HepG2 (cell line): ENCODE measurements around the gene STXBP5L. TPM values are rescaled to one million over a fixed set of nuclear protein-coding genes. Genes with fewer than 3 reads are reported as not detected.

ENCODE experiments used
- ATRX ChIP-seq: sonication (generic); formaldehyde crosslinking; IDR thresholded peaks from 2 replicates; pipeline ENCODE4 v1.4.0; 2020; ENCODE audit warnings: missing genetic modification reagents, borderline replicate concordance
- FOXO1 ChIP-seq: sonication (generic); formaldehyde crosslinking; IDR thresholded peaks from 2 replicates; pipeline ENCODE4 v1.4.0; 2020; ENCODE audit warnings: missing genetic modification reagents
- HNRNPL ChIP-seq: fragments of 200-400 bp; formaldehyde crosslinking; IDR thresholded peaks from 2 replicates; pipeline ENCODE4 v1.6.1; 2017; ENCODE audit warnings: mild to moderate bottlenecking, low read depth, low read length
- KDM3A ChIP-seq: IDR thresholded peaks from 2 replicates; pipeline ENCODE4 v1.6.1; 2018; ENCODE audit warnings: low read depth, missing compliant biosample characterization
- MEIS2 ChIP-seq: sonication (generic); formaldehyde crosslinking; IDR thresholded peaks from 2 replicates; pipeline ENCODE4 v1.9.0; 2021; ENCODE audit warnings: mild to moderate bottlenecking, missing genetic modification reagents
- MTF2 ChIP-seq: sonication (generic); formaldehyde crosslinking; IDR thresholded peaks from 2 replicates; pipeline ENCODE4 v1.5.0; 2020; ENCODE audit warnings: missing genetic modification reagents, borderline replicate concordance
- RXRB ChIP-seq: IDR thresholded peaks from 2 replicates; pipeline ENCODE4 v1.6.1; 2016; ENCODE audit warnings: borderline replicate concordance, missing genetic modification reagents, missing compliant biosample characterization
- SAP130 ChIP-seq: IDR thresholded peaks from 2 replicates; pipeline ENCODE4 v1.6.1; 2016; ENCODE audit warnings: low read depth
- ZBTB1 ChIP-seq: sonication (generic); formaldehyde crosslinking; IDR thresholded peaks from 2 replicates; pipeline ENCODE4 v1.4.0; 2020; ENCODE audit warnings: missing genetic modification reagents, borderline replicate concordance
- ZKSCAN1 ChIP-seq: fragments of 150-350 bp; IDR thresholded peaks from 2 replicates; pipeline ENCODE4 v1.6.1; 2014; ENCODE audit warnings: low read length
- ZNF414 ChIP-seq: sonication (generic); formaldehyde crosslinking; IDR thresholded peaks from 2 replicates; pipeline ENCODE4 v1.5.0; 2020; ENCODE audit warnings: missing genetic modification reagents
- ZNF547 ChIP-seq: sonication (generic); formaldehyde crosslinking; IDR thresholded peaks from 2 replicates; pipeline ENCODE4 v1.5.1; 2020; ENCODE audit warnings: mild to moderate bottlenecking, missing genetic modification reagents
- ZNF644 ChIP-seq: IDR thresholded peaks from 2 replicates; pipeline ENCODE4 v1.6.1; 2016; ENCODE audit warnings: low read depth
- ZNF761 ChIP-seq: sonication (generic); formaldehyde crosslinking; conservative IDR thresholded peaks from 2 replicates; pipeline ENCODE4 v1.4.0; 2020; ENCODE audit warnings: mild to moderate bottlenecking, missing genetic modification reagents
- polyA plus RNA-seq, 8 experiments: library from polyadenylated mRNA; depleted of rRNA in 3 of 8; stranded (reverse) in 7 of 8; unstranded in 1 of 8; fragments of >200 nt; fragmentation: Illumina TruSeq in 4 of 8; extraction: Trizol in 4 of 8; gene quantifications; 2 replicates each; pipeline versions ENCODE4 v1.2.1 to v1.2.3, GENCODE V29; 2011 to 2016; ENCODE audit warnings: low read depth in 4 of 8, missing spikeins in 1 of 8, mixed read lengths in 1 of 8; ENCODE audit not compliant: insufficient read depth in 1 of 8
- total RNA-seq, 5 experiments: library from RNA; depleted of rRNA; stranded (reverse); fragments of >200 nt; fragmentation: Illumina TruSeq; extraction: Trizol; gene quantifications; 2 replicates each; pipeline ENCODE4 v1.2.3, GENCODE V29; 2016; ENCODE audit warnings: low read depth in 1 of 5
- TF ChIP-seq, protein P1 (sequence below): IDR thresholded peaks from 2 replicates; pipeline ENCODE4 v1.6.1; 2016; ENCODE audit warnings: low read depth, control low read depth
- TF ChIP-seq, protein P2 (sequence below): IDR thresholded peaks from 2 replicates; pipeline ENCODE4 v1.6.1; 2012; ENCODE audit warnings: inconsistent platforms
- TF ChIP-seq, protein P3 (sequence below): fragments of 450-650 bp; IDR thresholded peaks from 2 replicates; pipeline ENCODE4 v1.6.1; 2017; ENCODE audit warnings: mild to moderate bottlenecking
- TF ChIP-seq, protein P4 (sequence below): sonication (generic); formaldehyde crosslinking; IDR thresholded peaks from 2 replicates; pipeline ENCODE4 v1.9.0; 2021; ENCODE audit warnings: missing genetic modification reagents, borderline replicate concordance
- TF ChIP-seq, protein P5 (sequence below): sonication (generic); formaldehyde crosslinking; IDR thresholded peaks from 2 replicates; pipeline ENCODE4 v1.4.0; 2020; ENCODE audit warnings: missing genetic modification reagents, mild to moderate bottlenecking, borderline replicate concordance

STXBP5L gene
- total and polyA plus RNA-seq, 2 of the 13 experiments (the other 11 are each of a cell fraction or from before 2014, with no cell fraction given) = not detected

DNA sequence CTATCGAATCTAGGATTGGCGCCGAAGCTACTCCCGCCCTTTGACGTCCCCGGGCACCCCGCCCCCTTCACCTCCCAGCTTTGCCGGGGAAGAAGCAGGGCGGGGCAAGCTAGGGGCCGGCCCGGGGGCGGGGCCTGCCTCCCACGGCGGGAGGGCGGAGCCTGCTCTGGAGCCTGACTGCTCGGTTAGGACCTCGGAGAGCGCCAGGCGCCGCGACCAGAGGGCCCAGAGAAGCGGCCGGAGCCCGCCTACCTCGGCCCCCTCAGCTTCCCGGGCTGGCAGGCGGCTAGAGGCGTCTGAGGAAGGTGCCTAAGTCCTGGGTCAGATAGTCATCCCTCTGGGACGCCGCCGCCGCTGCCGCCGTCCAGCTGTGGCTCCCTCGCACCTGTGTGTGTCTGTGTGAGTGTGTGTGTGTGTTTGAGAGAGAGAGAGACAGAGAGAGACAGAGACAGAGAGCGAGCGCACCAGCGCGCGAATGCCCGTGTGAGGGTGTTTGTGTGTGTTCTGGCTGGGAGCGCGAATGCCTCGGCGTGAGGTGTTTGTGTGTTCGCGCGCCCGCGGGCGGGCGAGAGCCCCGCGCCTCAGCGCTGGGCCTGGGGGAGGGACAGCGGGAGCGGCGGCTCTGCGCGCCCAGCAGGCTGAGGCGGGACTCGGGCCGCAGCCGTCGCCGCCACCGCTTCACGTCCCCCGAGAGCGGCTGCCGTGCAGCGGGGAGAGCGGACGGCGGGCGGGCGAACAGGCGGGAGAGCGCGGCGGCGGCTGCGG lies at the start of gene STXBP5L (continued):
- 0 out of 2 replicates have a peak, but pooled peaks have one; percentile 36 for TF ChIP-seq KDM3A (CRISPR knock-in tag)
- no peak for TF ChIP-seq RXRB (CRISPR knock-in tag)
- no peak for TF ChIP-seq MTF2
- TF ChIP-seq ZNF547 = 0 out of 2 replicates have a peak, but pooled peaks have one; percentile 27
- TF ChIP-seq, protein P1, sequence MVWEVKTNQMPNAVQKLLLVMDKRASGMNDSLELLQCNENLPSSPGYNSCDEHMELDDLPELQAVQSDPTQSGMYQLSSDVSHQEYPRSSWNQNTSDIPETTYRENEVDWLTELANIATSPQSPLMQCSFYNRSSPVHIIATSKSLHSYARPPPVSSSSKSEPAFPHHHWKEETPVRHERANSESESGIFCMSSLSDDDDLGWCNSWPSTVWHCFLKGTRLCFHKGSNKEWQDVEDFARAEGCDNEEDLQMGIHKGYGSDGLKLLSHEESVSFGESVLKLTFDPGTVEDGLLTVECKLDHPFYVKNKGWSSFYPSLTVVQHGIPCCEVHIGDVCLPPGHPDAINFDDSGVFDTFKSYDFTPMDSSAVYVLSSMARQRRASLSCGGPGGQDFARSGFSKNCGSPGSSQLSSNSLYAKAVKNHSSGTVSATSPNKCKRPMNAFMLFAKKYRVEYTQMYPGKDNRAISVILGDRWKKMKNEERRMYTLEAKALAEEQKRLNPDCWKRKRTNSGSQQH (CRISPR knock-in tag) = no peak
- TF ChIP-seq SAP130 (CRISPR knock-in tag) = peak; percentile 54
- TF ChIP-seq, protein P2, sequence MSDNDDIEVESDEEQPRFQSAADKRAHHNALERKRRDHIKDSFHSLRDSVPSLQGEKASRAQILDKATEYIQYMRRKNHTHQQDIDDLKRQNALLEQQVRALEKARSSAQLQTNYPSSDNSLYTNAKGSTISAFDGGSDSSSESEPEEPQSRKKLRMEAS = peak; percentile 17; the same call in 1 of the 2 replicates
- TF ChIP-seq FOXO1 = no peak
- TF ChIP-seq MEIS2 (CRISPR knock-in tag) = peak; percentile 30; the same call in 1 of the 2 replicates
- TF ChIP-seq ZNF761 (CRISPR knock-in tag) = no peak; the same call in 1 of the 2 replicates
- no peak for TF ChIP-seq ZBTB1
- TF ChIP-seq, protein P3, sequence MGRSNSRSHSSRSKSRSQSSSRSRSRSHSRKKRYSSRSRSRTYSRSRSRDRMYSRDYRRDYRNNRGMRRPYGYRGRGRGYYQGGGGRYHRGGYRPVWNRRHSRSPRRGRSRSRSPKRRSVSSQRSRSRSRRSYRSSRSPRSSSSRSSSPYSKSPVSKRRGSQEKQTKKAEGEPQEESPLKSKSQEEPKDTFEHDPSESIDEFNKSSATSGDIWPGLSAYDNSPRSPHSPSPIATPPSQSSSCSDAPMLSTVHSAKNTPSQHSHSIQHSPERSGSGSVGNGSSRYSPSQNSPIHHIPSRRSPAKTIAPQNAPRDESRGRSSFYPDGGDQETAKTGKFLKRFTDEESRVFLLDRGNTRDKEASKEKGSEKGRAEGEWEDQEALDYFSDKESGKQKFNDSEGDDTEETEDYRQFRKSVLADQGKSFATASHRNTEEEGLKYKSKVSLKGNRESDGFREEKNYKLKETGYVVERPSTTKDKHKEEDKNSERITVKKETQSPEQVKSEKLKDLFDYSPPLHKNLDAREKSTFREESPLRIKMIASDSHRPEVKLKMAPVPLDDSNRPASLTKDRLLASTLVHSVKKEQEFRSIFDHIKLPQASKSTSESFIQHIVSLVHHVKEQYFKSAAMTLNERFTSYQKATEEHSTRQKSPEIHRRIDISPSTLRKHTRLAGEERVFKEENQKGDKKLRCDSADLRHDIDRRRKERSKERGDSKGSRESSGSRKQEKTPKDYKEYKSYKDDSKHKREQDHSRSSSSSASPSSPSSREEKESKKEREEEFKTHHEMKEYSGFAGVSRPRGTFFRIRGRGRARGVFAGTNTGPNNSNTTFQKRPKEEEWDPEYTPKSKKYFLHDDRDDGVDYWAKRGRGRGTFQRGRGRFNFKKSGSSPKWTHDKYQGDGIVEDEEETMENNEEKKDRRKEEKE = no peak
- no peak for TF ChIP-seq ATRX (CRISPR knock-in tag)
- TF ChIP-seq, protein P4, sequence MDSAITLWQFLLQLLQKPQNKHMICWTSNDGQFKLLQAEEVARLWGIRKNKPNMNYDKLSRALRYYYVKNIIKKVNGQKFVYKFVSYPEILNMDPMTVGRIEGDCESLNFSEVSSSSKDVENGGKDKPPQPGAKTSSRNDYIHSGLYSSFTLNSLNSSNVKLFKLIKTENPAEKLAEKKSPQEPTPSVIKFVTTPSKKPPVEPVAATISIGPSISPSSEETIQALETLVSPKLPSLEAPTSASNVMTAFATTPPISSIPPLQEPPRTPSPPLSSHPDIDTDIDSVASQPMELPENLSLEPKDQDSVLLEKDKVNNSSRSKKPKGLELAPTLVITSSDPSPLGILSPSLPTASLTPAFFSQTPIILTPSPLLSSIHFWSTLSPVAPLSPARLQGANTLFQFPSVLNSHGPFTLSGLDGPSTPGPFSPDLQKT (CRISPR knock-in tag) = no peak
- TF ChIP-seq ZKSCAN1 = no peak
- TF ChIP-seq HNRNPL = 0 out of 2 replicates have a peak, but pooled peaks have one; percentile 29
- TF ChIP-seq, protein P5, sequence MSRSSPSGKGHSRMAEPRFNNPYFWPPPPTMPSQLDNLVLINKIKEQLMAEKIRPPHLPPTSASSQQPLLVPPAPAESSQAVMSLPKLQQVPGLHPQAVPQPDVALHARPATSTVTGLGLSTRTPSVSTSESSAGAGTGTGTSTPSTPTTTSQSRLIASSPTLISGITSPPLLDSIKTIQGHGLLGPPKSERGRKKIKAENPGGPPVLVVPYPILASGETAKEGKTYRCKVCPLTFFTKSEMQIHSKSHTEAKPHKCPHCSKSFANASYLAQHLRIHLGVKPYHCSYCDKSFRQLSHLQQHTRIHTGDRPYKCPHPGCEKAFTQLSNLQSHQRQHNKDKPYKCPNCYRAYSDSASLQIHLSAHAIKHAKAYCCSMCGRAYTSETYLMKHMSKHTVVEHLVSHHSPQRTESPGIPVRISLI (CRISPR knock-in tag) = no peak
- no peak for TF ChIP-seq ZNF644 (CRISPR knock-in tag)
- no peak for TF ChIP-seq ZNF414 (CRISPR knock-in tag)
